HG03558 (cell line): ENCODE results near the gene OR2M3.
"Not testable (repeated sequence)": the region's sequence is repeated elsewhere in the genome, so short reads cannot be mapped to it uniquely, and the experiment has no call there.

Experiments
- ATAC-seq: cut with Tn5 transposase; IDR thresholded peaks from one replicate; pipeline ENCODE4 v1.9.1; 2021; ENCODE audit warnings: moderate number of reproducible peaks; ENCODE audit not compliant: unreplicated experiment; ENCODE audit errors: extremely low read depth

OR2M3 gene

DNA sequence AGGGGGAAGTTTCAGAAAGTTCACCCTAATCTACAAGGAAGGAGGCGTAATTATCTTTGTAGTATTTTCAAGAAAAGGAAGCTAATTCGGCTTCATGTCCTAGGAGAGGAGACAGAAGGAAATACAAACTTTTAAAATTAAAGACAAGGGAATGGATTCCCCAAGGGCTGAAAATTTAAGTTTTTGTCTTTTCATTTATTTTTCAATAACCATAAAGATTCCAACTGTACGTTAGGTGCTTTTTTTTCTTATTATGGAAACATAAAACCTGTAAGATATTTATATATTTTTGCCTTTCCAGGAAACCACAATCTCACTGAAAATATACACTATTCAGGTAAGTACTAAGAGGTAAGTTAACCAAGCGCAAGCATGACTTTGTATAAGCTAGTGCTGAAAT, at the start of gene OR2M3:
OR2M3 (plus strand) TSS at position 301 of the 400 bp plus-strand sequence. CDS start 5,803 bp downstream, outside the sequence.
- no peak for ATAC-seq

DNA sequence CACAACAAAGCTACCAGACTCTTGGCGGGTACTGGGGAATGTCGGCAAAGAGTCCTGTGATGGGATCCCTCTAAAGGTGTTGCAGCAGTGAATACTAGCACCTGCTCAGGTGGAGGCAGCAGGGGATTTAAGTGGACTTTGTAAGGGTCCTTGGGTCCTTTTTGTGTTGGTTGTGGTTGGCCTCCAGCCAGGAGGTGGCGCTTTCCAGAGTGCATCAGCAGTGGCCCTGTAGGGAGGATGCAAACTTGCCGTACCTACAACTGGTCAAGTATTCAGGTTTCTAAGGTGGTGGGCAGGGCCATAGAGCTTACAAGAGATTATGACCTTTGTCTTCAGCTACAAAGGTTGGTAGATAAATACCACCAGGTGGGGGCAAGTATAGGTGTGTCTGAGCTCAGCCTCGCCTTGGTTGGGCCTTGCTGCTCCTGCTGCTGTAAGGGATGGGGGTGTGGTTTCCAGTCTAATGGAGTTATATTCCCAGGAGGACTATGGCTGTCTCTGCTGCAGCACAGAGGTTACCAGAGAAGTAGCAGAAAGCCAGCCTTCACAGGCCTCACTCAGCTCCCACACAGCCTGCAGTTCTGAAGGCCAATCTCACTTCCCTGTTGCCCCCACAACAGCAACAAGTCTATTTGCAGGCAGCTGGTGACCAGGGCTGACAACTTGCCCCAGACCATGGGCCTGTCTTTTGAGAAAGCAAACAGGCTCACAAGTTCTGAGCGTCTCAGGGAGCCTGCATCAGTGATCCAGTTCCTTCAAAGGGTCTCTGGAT, 44.8 kb upstream of the OR2M3 start:
- ATAC-seq, result no peak

DNA sequence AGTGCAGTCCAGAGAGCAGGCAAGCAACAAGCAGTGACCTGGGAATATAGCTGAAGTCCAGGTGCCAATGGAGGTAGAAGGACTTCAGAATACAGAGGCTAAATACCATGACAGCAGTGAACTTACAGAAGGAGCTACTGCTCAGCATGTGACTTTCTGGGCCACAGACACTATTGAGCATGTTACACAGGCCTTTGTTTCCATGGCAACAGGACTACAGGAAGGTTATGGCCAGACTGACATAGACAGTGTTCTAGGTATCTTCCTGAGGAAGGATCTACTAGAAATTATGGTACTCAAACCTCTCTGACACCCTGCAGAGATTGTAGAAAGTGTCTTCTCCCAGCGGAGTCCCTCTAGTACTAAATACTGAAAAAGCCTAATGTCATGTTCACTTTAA, 41.1 kb upstream of the OR2M3 start:
- ATAC-seq, result no peak

DNA sequence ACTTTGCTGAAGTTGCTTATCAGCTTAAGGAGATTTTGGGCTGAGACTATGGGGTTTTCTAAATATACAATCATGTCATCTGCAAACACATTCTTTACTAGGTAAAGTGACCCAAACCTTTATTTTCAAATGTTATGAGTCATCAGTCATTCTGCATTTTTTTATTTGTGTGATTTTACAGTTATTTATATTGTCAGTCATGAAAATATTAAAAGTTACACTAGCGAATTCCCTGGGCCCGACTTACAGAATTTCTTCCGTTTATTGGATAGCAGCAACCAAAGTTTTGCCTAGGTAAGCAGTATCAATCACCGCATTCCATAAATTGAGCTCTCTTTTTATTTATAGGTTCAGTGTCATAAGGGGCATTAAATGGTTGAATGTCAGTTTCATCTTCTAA, 38.3 kb upstream of the OR2M3 start:
- no peak for ATAC-seq

DNA sequence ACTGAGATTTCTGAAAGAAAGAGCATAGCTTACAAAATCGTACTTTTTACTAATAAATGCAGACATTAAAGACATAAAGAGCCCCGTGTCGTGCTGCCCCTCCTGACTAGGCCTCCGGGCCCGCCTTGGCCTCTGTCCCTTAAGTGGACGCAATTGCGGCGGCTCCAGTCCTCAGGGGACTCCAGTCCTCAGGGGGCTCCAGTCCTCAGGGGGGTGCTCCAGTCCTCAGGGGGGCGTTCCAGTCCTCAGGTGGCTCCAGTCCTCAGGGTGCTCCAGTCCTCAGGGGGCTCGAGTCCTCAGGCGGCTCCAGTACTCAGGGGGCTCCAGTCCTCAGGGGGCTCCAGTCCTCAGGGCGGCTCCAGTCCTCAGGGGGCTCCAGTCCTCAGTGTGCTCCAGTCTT, 33.0 kb upstream of the OR2M3 start:
- no peak for ATAC-seq

- no peak for ATAC-seq
These were observed 31.9 kb upstream of the OR2M3 start for GRCh38 chr1:248165186-248165585.

DNA sequence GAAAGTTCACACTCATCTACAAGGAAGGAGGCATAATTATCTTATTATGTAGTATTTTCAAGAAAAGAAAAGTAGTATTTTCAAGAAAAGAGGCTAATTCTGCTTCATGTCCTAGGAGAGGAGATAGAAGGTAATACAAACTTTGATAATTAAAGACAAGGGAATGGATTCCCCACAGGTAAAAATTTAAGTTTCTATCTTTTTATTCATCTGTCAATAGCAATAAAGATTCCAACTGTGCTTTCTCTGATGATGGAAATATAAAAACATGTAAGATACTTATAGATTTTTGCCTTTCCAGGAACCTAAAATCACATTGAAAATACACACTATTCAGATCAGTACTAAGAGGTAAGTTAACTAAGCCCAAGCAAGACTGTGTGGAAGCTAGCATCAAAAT, 22.5 kb upstream of the OR2M3 start, which contains the start of gene OR2M2:
OR2M2 (plus strand) TSS at position 301 of the 400 bp plus-strand sequence. CDS start 5,165 bp downstream, outside the sequence.
- ATAC-seq, result no peak

GRCh38 chr1:248183996-248184395, 13.1 kb upstream of the OR2M3 start:
- ATAC-seq, result no peak

GRCh38 chr1:248187363-248187762, 9.7 kb upstream of the OR2M3 start:
- no peak for ATAC-seq

DNA sequence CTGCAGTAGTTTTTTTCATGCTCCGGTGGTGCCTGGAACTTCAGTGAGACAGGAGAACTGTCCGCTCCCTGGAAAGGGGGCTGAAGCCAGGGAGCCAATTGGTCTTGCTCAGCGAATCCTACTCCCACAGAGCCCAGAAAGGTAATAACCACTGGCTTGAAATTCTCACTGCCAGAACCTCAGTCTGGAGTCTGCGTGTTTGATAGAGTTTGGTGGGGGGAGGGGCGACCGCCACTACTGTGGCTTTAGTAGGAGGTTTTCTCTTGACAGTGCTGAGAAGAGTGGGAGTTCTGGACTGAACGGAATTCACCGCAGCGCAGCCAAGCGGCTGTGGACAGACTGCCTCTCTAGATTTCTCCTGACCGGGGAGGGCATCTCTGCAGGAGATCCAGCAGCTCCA, 8.0 kb upstream of the OR2M3 start:
- ATAC-seq, result no peak

- no peak for ATAC-seq
These were observed 2.9 kb upstream of the OR2M3 start for GRCh38 chr1:248194117-248194516.

GRCh38 chr1:248215880-248216279, 18.8 kb downstream of the OR2M3 start:
- ATAC-seq, result no peak

DNA sequence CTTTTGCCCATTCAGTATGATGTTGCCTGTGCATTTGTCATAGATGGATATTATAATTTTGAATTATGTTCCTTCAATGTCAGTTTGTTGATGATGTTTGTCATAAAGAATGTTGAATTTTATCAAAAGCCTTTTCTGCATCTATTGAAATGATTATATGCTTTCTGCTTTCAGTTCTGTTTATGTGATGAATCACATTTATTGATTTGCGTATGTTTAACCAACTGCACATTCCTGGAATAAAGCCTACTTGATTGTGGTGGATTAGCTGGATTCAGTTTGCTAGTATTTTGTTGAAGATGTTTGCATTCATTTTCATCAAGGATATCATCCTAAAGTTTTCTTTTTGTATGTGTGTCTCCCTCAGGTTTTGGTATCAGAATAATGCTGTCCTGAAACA, 28.5 kb downstream of the OR2M3 start:
- no peak for ATAC-seq

DNA sequence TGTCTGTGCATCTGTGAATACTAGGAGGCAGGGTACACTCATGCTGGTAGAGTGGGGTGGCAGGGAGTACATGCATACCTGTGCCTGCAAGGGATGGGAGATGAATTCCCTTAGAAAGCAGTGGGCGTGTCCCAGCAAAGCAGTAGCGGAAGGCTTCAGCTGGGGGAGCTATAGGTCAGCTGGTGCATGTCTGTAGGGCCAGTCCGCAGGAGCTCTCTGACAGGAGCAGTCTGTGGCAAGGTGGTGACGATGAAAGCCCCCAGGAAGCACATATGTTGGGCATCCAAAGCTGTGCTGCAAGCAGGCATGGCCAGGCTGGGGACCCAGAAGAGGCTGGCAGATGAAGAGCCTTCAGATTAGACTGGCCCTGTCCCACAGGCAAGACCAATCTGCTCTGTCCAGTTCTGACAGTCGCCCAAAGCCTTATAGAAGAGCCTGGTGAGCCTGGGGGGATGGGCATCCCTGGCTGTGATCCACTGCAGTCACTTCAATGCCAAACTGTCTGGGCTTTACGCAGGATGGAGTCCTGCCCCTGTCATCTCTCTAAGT, 32.4 kb downstream of the OR2M3 start:
- no peak for ATAC-seq

GRCh38 chr1:248231117-248231516, 34.1 kb downstream of the OR2M3 start, which contains the start of gene OR2M4:
OR2M4 (plus strand) TSS chr1:248231417; CDS start chr1:248238929, 7,512 bp downstream.
- no peak for ATAC-seq

DNA sequence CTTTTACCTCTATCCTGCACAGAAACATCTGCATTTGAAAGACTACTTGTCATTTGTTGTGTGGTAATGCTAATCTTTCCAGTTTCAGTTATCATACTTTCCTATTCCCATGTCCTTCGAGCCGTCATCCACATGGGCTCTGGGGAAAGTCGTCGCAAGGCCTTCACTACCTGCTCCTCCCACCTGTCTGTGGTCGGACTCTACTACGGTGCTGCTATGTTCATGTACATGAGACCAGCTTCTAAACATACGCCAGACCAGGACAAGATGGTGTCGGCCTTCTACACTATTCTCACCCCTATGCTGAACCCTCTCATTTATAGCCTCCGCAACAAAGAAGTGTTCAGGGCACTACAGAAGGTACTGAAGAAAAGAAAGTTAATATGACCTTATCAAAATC, 42.4 kb downstream of the OR2M3 start:
- ATAC-seq, result no peak

DNA sequence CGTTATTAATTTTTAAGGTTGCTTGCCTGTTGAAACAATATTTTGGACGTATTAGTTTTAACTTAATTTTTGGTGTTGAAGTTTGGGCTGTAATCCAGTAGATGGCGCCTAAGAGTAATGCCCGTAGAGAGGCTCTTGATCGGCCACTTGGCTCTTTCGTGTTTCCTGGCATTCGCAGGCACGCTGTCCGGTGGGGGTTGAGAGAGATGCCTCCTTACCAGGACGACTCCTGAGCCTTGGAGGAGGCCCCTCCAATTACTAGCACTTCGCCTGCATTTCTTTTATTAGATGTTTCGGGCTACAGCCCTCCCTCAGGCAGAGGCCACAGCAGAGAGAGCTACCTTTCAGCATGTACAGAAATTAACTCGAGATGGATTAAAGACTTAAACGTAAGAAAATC, 46.1 kb downstream of the OR2M3 start:
- peak; percentile 57 for ATAC-seq

- ATAC-seq, result not testable (repeated sequence)
These were observed 62.2 kb downstream of the OR2M3 start for GRCh38 chr1:248259309-248259708.
